A673 (cell line): Measurements from ENCODE around the gene PLN. TPM values are rescaled to one million over a fixed set of nuclear protein-coding genes. Genes with fewer than 3 reads are reported as not detected.

Experiments used
- BruUV-seq: library from RNA; stranded (reverse); fragments of 400-500 nt; replicated peaks from 2 replicates; lab custom pipeline; 2021; lab: Mats Ljungman, UMichigan
- CTCF ChIA-PET: fragments of 300-600 bp; sonication (Branson Sonifier 250); formaldehyde crosslinking; loops from one replicate; lab custom pipeline; 2022; ENCODE audit warnings: antibody characterized with exemption; lab: Charles Lee
- POLR2A ChIA-PET: fragments of 300-600 bp; sonication (Branson Sonifier 250); formaldehyde crosslinking; loops from one replicate; lab custom pipeline; 2022; ENCODE audit warnings: antibody characterized with exemption; ENCODE audit not compliant: low non-redundant PET; lab: Charles Lee
- DNase-seq: peaks from one replicate; pipeline ENCODE4 v3.0.0-alpha.2; 2015; ENCODE audit warnings: low spot score
- H3K27ac ChIP-seq: fragments of 200-600 bp; sonication (generic); 2 replicates; pipeline ENCODE4 v1.5.1; 2016; ENCODE audit warnings: mixed run types, low read depth, mild to moderate bottlenecking, mixed read lengths, antibody characterized with exemption, low read length; ENCODE audit not compliant: poor library complexity, severe bottlenecking
- H3K27me3 ChIP-seq: fragments of 200-600 bp; sonication (generic); replicated peaks from 2 replicates; pipeline ENCODE4 v1.6.1; 2017; ENCODE audit warnings: mixed run types, low read depth, mild to moderate bottlenecking, mixed read lengths, antibody characterized with exemption, low read length; ENCODE audit not compliant: insufficient read depth, poor library complexity
- H3K36me3 ChIP-seq: fragments of 200-600 bp; sonication (generic); 2 replicates; pipeline ENCODE4 v1.6.1; 2016; ENCODE audit warnings: mixed run types, mild to moderate bottlenecking, mixed read lengths, antibody characterized with exemption, low read length; ENCODE audit not compliant: insufficient read depth, poor library complexity, severe bottlenecking
- H3K4me1 ChIP-seq: fragments of 200-600 bp; sonication (generic); 2 replicates; pipeline ENCODE4 v1.6.1; 2017; ENCODE audit warnings: mixed run types, mild to moderate bottlenecking, mixed read lengths, antibody characterized with exemption, low read length; ENCODE audit not compliant: insufficient read depth, poor library complexity, severe bottlenecking
- H3K4me3 ChIP-seq: fragments of 200-600 bp; sonication (generic); 2 replicates; pipeline ENCODE4 v1.5.1; 2016; ENCODE audit warnings: low read depth, mixed run types, mild to moderate bottlenecking, mixed read lengths, low read length; ENCODE audit not compliant: poor library complexity, severe bottlenecking
- H3K9me3 ChIP-seq: fragments of 200-600 bp; sonication (generic); 2 replicates; pipeline ENCODE4 v1.6.1; 2016; ENCODE audit warnings: mixed run types, low read depth, mild to moderate bottlenecking, mixed read lengths, antibody characterized with exemption, low read length; ENCODE audit not compliant: poor library complexity, severe bottlenecking
- CTCF ChIP-seq: fragments of 300-800, 200-600 bp; sonication (generic); conservative IDR thresholded peaks from 2 replicates; pipeline ENCODE4 v1.5.1; 2017; ENCODE audit warnings: low read depth, mild to moderate bottlenecking, antibody characterized with exemption, low read length, moderate library complexity, mixed read lengths
- EZH2 ChIP-seq: fragments of 200-600 bp; sonication (generic); IDR thresholded peaks from 2 replicates; pipeline ENCODE4 v1.6.1; 2017; ENCODE audit warnings: borderline replicate concordance, low read depth, mild to moderate bottlenecking, mixed read lengths, antibody characterized with exemption, low read length; ENCODE audit not compliant: poor library complexity, severe bottlenecking
- intact Hi-C: fragments of 100-400 bp; cut with micrococcal nuclease; formaldehyde crosslinking; loops from one replicate; pipeline ENCODE4 v1.10.0; 2022; ENCODE audit not compliant: unreplicated experiment
- total RNA-seq: library from RNA; stranded (reverse); gene quantifications from 2 replicates; pipeline ENCODE4 v1.2.3, GENCODE V29; 2021

Gene PLN
- total RNA-seq, 1 experiment from 2014 or later = not detected

GRCh38 chr6:118589649-118590365 is 41.7 kb downstream of the PLN start:
- no peak for DNase-seq
- H3K36me3 ChIP-seq = no peaks in the 10 kb centered on the region
- TF ChIP-seq EZH2 = no peak
- no peak for TF ChIP-seq CTCF
- BruUV-seq = no TSS peak
- H3K27ac ChIP-seq = no peak overlapping the region
- H3K9me3 ChIP-seq = no peaks in the 10 kb centered on the region
- no peaks in the 10 kb centered on the region for H3K27me3 ChIP-seq
- H3K4me1 ChIP-seq = no peaks in the 10 kb centered on the region
- no peak overlapping the region for H3K4me3 ChIP-seq
- POLR2A ChIA-PET = no interaction called here
- CTCF ChIA-PET = no interaction called here
- intact Hi-C loops = loop anchor here (10.0 kb wide), 1 partner anchor 615 kb away; no protein-coding TSS in a partner anchor

GRCh38 chr6:118591897-118592296 is 43.8 kb downstream of the PLN start:
- POLR2A ChIA-PET = no interaction called here
- CTCF ChIA-PET = interaction anchor here (0.6 kb wide), 1 partner anchor 10 kb away, joined by 7 read pairs; no protein-coding TSS in a partner anchor
- H3K27me3 ChIP-seq = no peaks in the 10 kb centered on the region
- DNase-seq = no peak
- no peak overlapping the region for H3K4me3 ChIP-seq
- H3K9me3 ChIP-seq = no peaks in the 10 kb centered on the region
- no peaks in the 10 kb centered on the region for H3K4me1 ChIP-seq
- no peak overlapping the region for H3K27ac ChIP-seq
- BruUV-seq = no TSS peak
- no peak for TF ChIP-seq EZH2
- TF ChIP-seq CTCF = no peak
- no peaks in the 10 kb centered on the region for H3K36me3 ChIP-seq
- intact Hi-C loops = no loop called here

GRCh38 chr6:118594877-118595276 is 46.8 kb downstream of the PLN start:
- H3K36me3 ChIP-seq = no peaks in the 10 kb centered on the region
- H3K9me3 ChIP-seq = no peaks in the 10 kb centered on the region
- BruUV-seq = no TSS peak
- H3K27ac ChIP-seq = no peak overlapping the region
- H3K4me1 ChIP-seq = no peaks in the 10 kb centered on the region
- ChIA-PET POLR2A (no interaction called here), CTCF (no interaction called here)
- intact Hi-C loops = no loop called here
- no peaks in the 10 kb centered on the region for H3K27me3 ChIP-seq
- H3K4me3 ChIP-seq = no peak overlapping the region
- TF ChIP-seq EZH2 (no peak), CTCF (no peak)
- DNase-seq = no peak
